Inferior parietal cortex (tissue), 1 donor: ENCODE data around the gene TSHZ3.

Experiments used
- DNase-seq: peaks from one replicate; pipeline ENCODE4 v3.0.0-alpha.2; 2016; ENCODE audit errors: extremely low spot score

TSHZ3 gene

GRCh38 chr19:31286491-31286890 is 62.7 kb downstream of the TSHZ3 start:
- DNase-seq = no peak

- no peak for DNase-seq
Observed at GRCh38 chr19:31285744-31286143, 63.5 kb downstream of the TSHZ3 start.

- no peak for DNase-seq
Observed at GRCh38 chr19:31284621-31285020, 64.6 kb downstream of the TSHZ3 start.

GRCh38 chr19:31283701-31284100 is 65.5 kb downstream of the TSHZ3 start:
- DNase-seq = no peak

GRCh38 chr19:31282346-31282745 is 66.9 kb downstream of the TSHZ3 start:
- DNase-seq = no peak

- DNase-seq = no peak
Observed at GRCh38 chr19:31280287-31281006, 68.8 kb downstream of the TSHZ3 start.

- DNase-seq = no peak
Observed at GRCh38 chr19:31279436-31279765, 69.8 kb downstream of the TSHZ3 start.

- DNase-seq = no peak
Observed at GRCh38 chr19:31278555-31279435, 70.4 kb downstream of the TSHZ3 start.

- DNase-seq = no peak
Observed at GRCh38 chr19:31277516-31277915, 71.7 kb downstream of the TSHZ3 start.

- DNase-seq = no peak
Observed at GRCh38 chr19:31276831-31277230, 72.4 kb downstream of the TSHZ3 start.

GRCh38 chr19:31275068-31275334 is 74.2 kb downstream of the TSHZ3 start:
- DNase-seq = peak; percentile 26

- no peak for DNase-seq
Observed at GRCh38 chr19:31274251-31275067, 74.8 kb downstream of the TSHZ3 start.

GRCh38 chr19:31272583-31273106 is 76.6 kb downstream of the TSHZ3 start:
- DNase-seq = no peak

- DNase-seq = no peak
Observed at GRCh38 chr19:31271306-31271911, 77.8 kb downstream of the TSHZ3 start.

- no peak for DNase-seq
Observed at GRCh38 chr19:31270897-31271296, 78.3 kb downstream of the TSHZ3 start.

- no peak for DNase-seq
Observed at GRCh38 chr19:31269425-31270127, 79.7 kb downstream of the TSHZ3 start.

- no peak for DNase-seq
Observed at GRCh38 chr19:31268751-31269383, 80.4 kb downstream of the TSHZ3 start.

- DNase-seq = no peak
Observed at GRCh38 chr19:31266731-31267130, 82.5 kb downstream of the TSHZ3 start.

GRCh38 chr19:31266196-31266595 is 83.0 kb downstream of the TSHZ3 start:
- no peak for DNase-seq

- no peak for DNase-seq
Observed at GRCh38 chr19:31264041-31264778, 85.0 kb downstream of the TSHZ3 start.
